Activated naive CD4-positive, alpha-beta T cell treated with anti-CD3 and anti-CD28 coated beads, Interleukin-2, amount 50 U/mL, for 24 hours (primary cell): ENCODE measurements around the gene DACT3.

Source experiments
- H3K27ac Mint-ChIP-seq: one replicate; pipeline ENCODE4 v1.8.0; 2021; ENCODE audit warnings: mild to moderate bottlenecking, mixed read lengths
- H3K27me3 Mint-ChIP-seq: one replicate; pipeline ENCODE4 v1.8.0; 2021; ENCODE audit warnings: mixed read lengths
- H3K36me3 Mint-ChIP-seq: one replicate; pipeline ENCODE4 v1.8.0; 2021; ENCODE audit warnings: mixed read lengths
- H3K4me1 Mint-ChIP-seq: one replicate; pipeline ENCODE4 v1.8.0; 2021; ENCODE audit warnings: mixed read lengths
- H3K4me3 Mint-ChIP-seq: one replicate; pipeline ENCODE4 v1.8.0; 2021; ENCODE audit warnings: mild to moderate bottlenecking, mixed read lengths
- H3K9me3 Mint-ChIP-seq: one replicate; pipeline ENCODE4 v1.8.0; 2021; ENCODE audit warnings: mixed read lengths

The DACT3 gene, protein sequence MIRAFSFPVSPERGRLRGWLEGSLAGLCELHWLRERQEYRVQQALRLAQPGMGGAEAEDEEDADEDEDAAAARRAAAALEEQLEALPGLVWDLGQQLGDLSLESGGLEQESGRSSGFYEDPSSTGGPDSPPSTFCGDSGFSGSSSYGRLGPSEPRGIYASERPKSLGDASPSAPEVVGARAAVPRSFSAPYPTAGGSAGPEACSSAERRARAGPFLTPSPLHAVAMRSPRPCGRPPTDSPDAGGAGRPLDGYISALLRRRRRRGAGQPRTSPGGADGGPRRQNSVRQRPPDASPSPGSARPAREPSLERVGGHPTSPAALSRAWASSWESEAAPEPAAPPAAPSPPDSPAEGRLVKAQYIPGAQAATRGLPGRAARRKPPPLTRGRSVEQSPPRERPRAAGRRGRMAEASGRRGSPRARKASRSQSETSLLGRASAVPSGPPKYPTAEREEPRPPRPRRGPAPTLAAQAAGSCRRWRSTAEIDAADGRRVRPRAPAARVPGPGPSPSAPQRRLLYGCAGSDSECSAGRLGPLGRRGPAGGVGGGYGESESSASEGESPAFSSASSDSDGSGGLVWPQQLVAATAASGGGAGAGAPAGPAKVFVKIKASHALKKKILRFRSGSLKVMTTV

DNA sequence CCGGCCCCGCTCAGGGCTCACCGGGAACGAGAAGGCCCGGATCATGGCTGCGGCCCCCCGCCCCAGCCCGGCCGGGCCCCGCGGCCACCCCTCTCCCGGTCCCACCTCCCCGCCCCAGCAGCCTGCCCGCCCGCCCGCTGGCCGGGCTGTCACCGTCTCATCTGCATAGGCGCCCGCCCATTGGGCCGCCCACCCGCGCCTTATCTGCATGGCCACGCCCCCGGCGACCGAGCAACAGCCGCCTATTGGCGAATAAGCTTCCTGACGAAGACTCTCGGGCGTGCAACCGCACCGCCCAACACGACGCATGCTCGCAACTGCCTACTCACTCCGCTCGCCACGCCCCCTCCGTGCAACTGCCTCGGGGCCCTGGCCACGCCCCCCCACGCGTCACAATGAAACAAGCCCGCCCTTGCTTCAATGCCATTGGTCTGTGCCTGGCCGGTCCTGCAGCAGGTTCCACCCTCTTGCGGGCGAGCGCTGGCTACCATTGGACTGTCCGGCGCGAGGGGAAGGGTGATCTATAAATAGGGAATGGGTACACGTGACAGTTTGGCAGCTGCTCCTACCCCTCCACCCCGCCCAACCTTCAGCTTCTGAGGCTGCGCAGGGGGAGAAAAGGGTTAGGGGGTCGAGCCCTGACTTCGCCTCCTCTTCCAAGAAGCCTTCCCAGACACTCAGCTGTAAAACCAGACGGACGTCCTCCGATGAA is at the start of gene DACT3:
Gene DACT3, minus strand, starts transcription at position 163 of the 712 bp plus-strand sequence. Its CDS starts 118 bp downstream, at position 45.
- H3K9me3 Mint-ChIP-seq, result no peaks in the 10 kb centered on the region
- H3K27ac Mint-ChIP-seq, result peak within 1 kb of the TSS; percentile 69
- peaks cover 19% of the 10 kb centered on the region for H3K4me1 Mint-ChIP-seq
- H3K36me3 Mint-ChIP-seq, result no peaks in the 10 kb centered on the region
- H3K27me3 Mint-ChIP-seq, result peaks cover 7% of the 10 kb centered on the region
- H3K4me3 Mint-ChIP-seq, result peak within 1 kb of the TSS; percentile 83

- H3K4me1 Mint-ChIP-seq, result peaks cover 27% of the 10 kb centered on the region
- no peaks in the 10 kb centered on the region for H3K9me3 Mint-ChIP-seq
- peaks cover 1% of the 10 kb centered on the region for H3K36me3 Mint-ChIP-seq
- no peak overlapping the region for H3K4me3 Mint-ChIP-seq
- H3K27me3 Mint-ChIP-seq, result no peaks in the 10 kb centered on the region
- H3K27ac Mint-ChIP-seq, result no peak overlapping the region
Observed at GRCh38 chr19:46710687-46711086, 49.7 kb upstream of the DACT3 start.

GRCh38 chr19:46704379-46705076 is 43.5 kb upstream of the DACT3 start:
- Mint-ChIP-seq H3K9me3 (no peaks in the 10 kb centered on the region), H3K4me1 (peaks cover 14% of the 10 kb centered on the region), H3K27me3 (no peaks in the 10 kb centered on the region), H3K27ac (peak overlapping the region; percentile 73), H3K4me3 (no peak overlapping the region), H3K36me3 (peaks cover 3% of the 10 kb centered on the region)

GRCh38 chr19:46700704-46701103 is 39.7 kb upstream of the DACT3 start:
- Mint-ChIP-seq H3K4me1 (peaks cover 11% of the 10 kb centered on the region), H3K27ac (no peak overlapping the region), H3K9me3 (no peaks in the 10 kb centered on the region), H3K36me3 (peaks cover 8% of the 10 kb centered on the region), H3K27me3 (no peaks in the 10 kb centered on the region), H3K4me3 (no peak overlapping the region)

DNA sequence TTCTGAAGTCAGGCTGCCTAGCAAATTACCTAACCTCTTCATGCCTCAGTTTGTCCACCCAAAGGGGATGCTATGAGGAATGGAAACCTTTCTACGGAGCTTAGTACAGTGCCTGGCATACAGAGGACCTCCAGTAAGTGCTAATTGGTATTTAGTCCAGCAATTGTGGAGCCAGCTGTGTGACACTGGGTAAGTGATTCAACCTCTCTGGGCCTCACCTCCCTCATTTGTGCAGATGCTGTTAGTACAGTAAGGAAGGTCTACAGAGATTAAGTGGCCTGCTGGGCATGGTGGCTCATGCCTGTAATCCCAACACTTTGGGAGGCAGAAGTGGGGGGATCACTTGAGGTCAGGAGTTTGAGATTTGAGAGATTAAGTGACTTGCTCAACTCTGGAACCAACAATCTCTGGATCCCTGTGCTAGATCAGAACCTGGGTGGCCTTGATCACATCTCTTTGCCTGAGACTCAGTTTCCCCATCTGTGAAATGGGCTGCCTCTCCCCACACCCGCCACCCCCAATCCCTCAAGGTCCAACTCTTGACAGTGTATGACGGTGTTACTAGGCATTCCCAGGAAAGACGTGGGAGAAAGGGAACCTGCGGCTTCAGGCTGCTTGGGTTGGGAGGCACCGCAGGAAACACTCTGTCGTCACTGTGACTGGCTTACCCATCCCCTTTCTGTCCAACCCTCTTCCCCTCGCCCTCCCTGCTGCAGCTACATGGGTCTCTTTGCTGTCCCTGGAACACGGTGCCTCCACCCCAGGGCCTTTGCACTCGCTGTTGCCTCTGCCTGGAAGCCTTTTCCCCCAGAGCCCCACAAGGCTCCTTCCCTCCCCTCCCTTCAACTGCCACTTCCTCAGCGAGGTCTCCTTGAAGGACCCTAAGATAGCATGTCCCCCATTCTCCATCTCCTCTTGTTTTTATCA is 37.7 kb upstream of the DACT3 start:
- Mint-ChIP-seq H3K4me1 (no peaks in the 10 kb centered on the region), H3K27me3 (no peaks in the 10 kb centered on the region), H3K27ac (no peak overlapping the region), H3K36me3 (peaks cover 8% of the 10 kb centered on the region), H3K4me3 (no peak overlapping the region), H3K9me3 (no peaks in the 10 kb centered on the region)

- no peaks in the 10 kb centered on the region for H3K27me3 Mint-ChIP-seq
- peaks cover 11% of the 10 kb centered on the region for H3K36me3 Mint-ChIP-seq
- no peaks in the 10 kb centered on the region for H3K4me1 Mint-ChIP-seq
- H3K9me3 Mint-ChIP-seq, result no peaks in the 10 kb centered on the region
- H3K27ac Mint-ChIP-seq, result no peak overlapping the region
- H3K4me3 Mint-ChIP-seq, result no peak overlapping the region
Observed at GRCh38 chr19:46697204-46697960, 36.4 kb upstream of the DACT3 start.

GRCh38 chr19:46696866-46697203 is 35.9 kb upstream of the DACT3 start:
- no peaks in the 10 kb centered on the region for H3K9me3 Mint-ChIP-seq
- no peaks in the 10 kb centered on the region for H3K27me3 Mint-ChIP-seq
- peaks cover 11% of the 10 kb centered on the region for H3K36me3 Mint-ChIP-seq
- no peaks in the 10 kb centered on the region for H3K4me1 Mint-ChIP-seq
- H3K27ac Mint-ChIP-seq, result no peak overlapping the region
- H3K4me3 Mint-ChIP-seq, result no peak overlapping the region

DNA sequence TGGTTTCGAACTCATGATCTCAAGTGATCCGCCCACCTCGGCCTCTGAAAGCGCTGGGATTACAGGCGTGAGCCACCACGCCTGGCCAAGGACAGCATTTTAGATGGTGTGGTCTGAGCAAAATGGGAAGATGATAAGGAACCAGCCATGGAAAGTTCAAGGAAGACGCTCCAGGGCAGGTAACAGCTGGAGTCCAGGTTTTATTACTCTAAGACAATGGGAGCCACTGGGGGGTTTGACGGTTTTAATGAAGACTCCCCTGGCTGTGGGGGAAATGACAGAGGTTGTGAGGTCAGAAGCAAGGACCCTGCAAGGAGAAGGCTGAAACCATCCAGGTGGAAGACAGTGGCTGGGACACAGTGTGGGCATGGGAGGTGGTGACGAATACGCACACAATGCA is 35.1 kb upstream of the DACT3 start:
- Mint-ChIP-seq H3K4me1 (no peaks in the 10 kb centered on the region), H3K4me3 (no peak overlapping the region), H3K27me3 (no peaks in the 10 kb centered on the region), H3K27ac (no peak overlapping the region), H3K36me3 (peaks cover 9% of the 10 kb centered on the region), H3K9me3 (no peaks in the 10 kb centered on the region)

- peaks cover 15% of the 10 kb centered on the region for H3K36me3 Mint-ChIP-seq
- H3K27ac Mint-ChIP-seq, result no peak overlapping the region
- H3K9me3 Mint-ChIP-seq, result no peaks in the 10 kb centered on the region
- no peak overlapping the region for H3K4me3 Mint-ChIP-seq
- no peaks in the 10 kb centered on the region for H3K4me1 Mint-ChIP-seq
- H3K27me3 Mint-ChIP-seq, result no peaks in the 10 kb centered on the region
Observed at GRCh38 chr19:46693760-46694159, 32.8 kb upstream of the DACT3 start.

GRCh38 chr19:46692918-46693722 is 32.1 kb upstream of the DACT3 start:
- Mint-ChIP-seq H3K9me3 (no peaks in the 10 kb centered on the region), H3K36me3 (peaks cover 15% of the 10 kb centered on the region), H3K27me3 (no peaks in the 10 kb centered on the region), H3K4me3 (no peak overlapping the region), H3K27ac (peak overlapping the region; percentile 84), H3K4me1 (no peaks in the 10 kb centered on the region)

- H3K27ac Mint-ChIP-seq, result peak overlapping the region; percentile 41
- H3K36me3 Mint-ChIP-seq, result peaks cover 15% of the 10 kb centered on the region
- H3K4me3 Mint-ChIP-seq, result no peak overlapping the region
- H3K9me3 Mint-ChIP-seq, result no peaks in the 10 kb centered on the region
- H3K27me3 Mint-ChIP-seq, result no peaks in the 10 kb centered on the region
- no peaks in the 10 kb centered on the region for H3K4me1 Mint-ChIP-seq
Observed at GRCh38 chr19:46691948-46692347, 31.0 kb upstream of the DACT3 start.

GRCh38 chr19:46691104-46691503 is 30.1 kb upstream of the DACT3 start:
- Mint-ChIP-seq H3K4me1 (no peaks in the 10 kb centered on the region), H3K4me3 (no peak overlapping the region), H3K9me3 (no peaks in the 10 kb centered on the region), H3K27ac (no peak overlapping the region), H3K36me3 (peaks cover 14% of the 10 kb centered on the region), H3K27me3 (no peaks in the 10 kb centered on the region)

DNA sequence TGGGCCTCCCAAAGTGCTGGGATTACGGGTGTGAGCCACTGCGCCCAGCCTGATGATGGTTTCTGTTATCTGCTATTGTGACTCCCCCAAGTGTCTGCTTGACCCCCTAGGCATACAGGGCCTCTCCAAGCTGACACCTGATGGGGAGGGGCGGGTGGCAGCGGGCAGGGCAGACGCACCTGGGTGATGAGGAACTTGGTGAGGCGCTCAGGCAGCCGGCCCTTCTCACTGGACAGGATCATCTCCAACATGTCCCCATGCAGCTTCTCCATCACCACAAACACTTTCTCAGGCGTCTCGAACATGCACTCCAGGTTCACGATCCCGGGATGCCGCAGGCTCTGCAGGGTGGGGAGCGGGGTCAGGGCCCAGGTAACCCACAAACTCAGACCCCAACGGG is 28.4 kb upstream of the DACT3 start:
- no peaks in the 10 kb centered on the region for H3K4me1 Mint-ChIP-seq

More for the DNA sequence above, 28.4 kb upstream of the DACT3 start:
- H3K36me3 Mint-ChIP-seq, result peaks cover 15% of the 10 kb centered on the region
- H3K4me3 Mint-ChIP-seq, result no peak overlapping the region
- no peaks in the 10 kb centered on the region for H3K9me3 Mint-ChIP-seq
- no peak overlapping the region for H3K27ac Mint-ChIP-seq
- H3K27me3 Mint-ChIP-seq, result no peaks in the 10 kb centered on the region
